ENCODE data around the gene VAV2.

Gene VAV2

DNA sequence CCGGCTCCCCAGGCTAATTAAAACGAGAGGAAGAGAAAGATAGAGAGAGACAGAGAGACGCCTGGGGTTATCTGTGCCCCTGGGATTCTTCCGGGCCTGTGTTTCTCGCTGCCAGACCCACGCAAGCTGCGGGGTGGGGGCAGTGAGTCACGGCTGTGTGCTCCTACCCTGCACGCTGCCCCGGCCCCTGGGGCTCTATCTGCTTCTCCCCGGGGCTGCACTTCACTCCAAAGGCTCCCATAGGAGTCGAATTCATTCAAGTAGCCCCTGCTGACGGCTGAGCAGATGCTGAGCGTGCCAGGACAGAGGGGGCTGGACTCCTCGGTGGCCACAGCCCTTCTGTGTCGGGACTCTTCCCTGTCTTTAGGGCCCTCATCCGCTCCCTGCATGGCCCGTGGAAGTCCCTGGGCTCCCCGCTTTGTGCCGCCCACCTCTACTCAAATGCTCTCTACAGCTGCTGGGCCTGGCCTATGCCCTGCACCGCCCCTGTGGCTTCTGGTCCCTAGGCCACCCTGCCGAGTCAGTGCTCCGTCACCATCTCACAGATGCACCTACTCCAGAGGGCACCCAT, 276.7 kb downstream of the VAV2 start:
- TF ChIP-seq ZFX (IDR thresholded peaks at IDR 0.05; ENCODE audit: borderline replicate concordance), result no peak
- TF ChIP-seq, protein P1, sequence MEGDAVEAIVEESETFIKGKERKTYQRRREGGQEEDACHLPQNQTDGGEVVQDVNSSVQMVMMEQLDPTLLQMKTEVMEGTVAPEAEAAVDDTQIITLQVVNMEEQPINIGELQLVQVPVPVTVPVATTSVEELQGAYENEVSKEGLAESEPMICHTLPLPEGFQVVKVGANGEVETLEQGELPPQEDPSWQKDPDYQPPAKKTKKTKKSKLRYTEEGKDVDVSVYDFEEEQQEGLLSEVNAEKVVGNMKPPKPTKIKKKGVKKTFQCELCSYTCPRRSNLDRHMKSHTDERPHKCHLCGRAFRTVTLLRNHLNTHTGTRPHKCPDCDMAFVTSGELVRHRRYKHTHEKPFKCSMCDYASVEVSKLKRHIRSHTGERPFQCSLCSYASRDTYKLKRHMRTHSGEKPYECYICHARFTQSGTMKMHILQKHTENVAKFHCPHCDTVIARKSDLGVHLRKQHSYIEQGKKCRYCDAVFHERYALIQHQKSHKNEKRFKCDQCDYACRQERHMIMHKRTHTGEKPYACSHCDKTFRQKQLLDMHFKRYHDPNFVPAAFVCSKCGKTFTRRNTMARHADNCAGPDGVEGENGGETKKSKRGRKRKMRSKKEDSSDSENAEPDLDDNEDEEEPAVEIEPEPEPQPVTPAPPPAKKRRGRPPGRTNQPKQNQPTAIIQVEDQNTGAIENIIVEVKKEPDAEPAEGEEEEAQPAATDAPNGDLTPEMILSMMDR (IDR thresholded peaks at IDR 0.05), result no peak
- no peak overlapping the region for H3K27ac ChIP-seq

DNA sequence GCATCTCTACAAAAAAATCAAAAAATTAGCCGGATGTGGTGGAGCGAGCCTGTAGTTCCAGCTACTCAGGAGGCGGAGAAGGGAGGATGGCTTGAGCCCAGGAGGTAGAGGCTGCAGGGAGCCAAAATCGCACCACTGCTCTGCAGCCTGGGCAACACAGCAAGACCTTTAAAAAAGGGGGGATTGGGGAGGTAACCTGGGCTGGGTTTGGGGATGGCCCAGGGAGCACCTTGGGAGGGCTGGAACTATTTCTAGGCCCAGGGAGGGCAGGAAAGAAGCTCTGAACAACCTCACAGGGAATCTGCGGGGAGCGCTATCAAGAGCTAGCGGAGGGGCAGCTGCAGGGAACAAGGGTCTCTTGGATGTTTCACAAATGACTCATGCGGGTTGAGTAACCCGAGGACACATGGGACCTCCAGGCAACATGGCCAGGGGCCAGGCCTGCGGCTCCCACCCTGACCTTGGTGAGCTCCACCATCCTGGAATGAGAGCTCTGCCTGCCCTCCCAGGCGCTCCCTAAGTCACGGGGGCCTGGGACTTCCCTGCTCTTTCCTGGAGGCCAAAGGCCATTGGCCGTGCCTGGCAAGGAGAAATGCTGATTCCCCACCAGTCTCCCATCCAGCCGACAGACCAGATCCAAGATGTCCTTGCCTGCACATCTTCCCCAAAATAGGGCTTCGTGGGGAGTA, 277.4 kb downstream of the VAV2 start:
- no peak overlapping the region for H3K27ac ChIP-seq
- TF ChIP-seq, protein P1 (IDR thresholded peaks at IDR 0.05), result no peak
- TF ChIP-seq ZFX (IDR thresholded peaks at IDR 0.05; ENCODE audit: borderline replicate concordance), result no peak

- no peak for TF ChIP-seq ZFX (IDR thresholded peaks at IDR 0.05; ENCODE audit: borderline replicate concordance)
- TF ChIP-seq, protein P1 (IDR thresholded peaks at IDR 0.05), result no peak
- no peak overlapping the region for H3K27ac ChIP-seq
Observed at GRCh38 chr9:133713960-133714495, 278.1 kb downstream of the VAV2 start.

DNA sequence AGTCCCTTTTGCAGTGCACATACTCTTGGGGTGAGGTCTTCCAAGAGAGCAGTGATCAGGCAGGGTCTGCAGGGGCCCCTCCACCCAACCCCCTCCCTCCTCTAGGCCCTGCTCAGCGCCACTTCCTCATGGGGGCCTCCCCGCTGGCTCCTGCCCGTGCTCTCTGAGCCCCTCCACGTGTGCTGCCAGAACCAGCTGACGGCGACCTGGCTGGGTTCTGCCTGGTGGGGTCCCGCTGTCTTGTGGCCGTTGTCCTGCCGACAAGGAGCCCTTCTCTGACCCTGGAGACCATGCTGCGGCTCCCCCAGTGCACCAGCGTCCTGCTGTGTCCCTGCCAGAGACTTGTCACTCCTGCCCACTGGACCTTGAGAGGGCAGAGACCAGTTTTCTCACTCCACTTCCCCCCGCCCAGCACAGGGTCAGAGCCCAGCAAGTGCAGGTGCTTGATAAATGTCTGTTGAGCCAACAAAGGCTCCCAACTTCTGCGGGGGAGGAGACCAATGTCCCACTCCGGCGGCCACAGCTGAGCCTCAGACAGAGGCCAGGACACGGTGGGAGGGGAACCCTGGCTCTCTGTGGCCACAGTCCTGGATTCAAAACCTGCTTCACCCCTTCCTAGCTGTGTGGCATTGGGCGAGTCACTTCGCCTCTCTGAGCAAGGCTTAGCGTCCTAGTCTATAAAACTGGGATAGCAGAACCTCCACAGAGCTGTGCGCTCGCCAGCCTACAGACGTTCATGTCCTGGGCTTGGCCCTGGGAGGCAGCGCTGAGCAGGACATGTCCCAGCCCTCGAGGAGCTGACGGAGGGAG, 278.8 kb downstream of the VAV2 start:
- TF ChIP-seq ZFX (IDR thresholded peaks at IDR 0.05; ENCODE audit: borderline replicate concordance), result no peak
- TF ChIP-seq, protein P1 (IDR thresholded peaks at IDR 0.05), result no peak
- H3K27ac ChIP-seq, result no peak overlapping the region

DNA sequence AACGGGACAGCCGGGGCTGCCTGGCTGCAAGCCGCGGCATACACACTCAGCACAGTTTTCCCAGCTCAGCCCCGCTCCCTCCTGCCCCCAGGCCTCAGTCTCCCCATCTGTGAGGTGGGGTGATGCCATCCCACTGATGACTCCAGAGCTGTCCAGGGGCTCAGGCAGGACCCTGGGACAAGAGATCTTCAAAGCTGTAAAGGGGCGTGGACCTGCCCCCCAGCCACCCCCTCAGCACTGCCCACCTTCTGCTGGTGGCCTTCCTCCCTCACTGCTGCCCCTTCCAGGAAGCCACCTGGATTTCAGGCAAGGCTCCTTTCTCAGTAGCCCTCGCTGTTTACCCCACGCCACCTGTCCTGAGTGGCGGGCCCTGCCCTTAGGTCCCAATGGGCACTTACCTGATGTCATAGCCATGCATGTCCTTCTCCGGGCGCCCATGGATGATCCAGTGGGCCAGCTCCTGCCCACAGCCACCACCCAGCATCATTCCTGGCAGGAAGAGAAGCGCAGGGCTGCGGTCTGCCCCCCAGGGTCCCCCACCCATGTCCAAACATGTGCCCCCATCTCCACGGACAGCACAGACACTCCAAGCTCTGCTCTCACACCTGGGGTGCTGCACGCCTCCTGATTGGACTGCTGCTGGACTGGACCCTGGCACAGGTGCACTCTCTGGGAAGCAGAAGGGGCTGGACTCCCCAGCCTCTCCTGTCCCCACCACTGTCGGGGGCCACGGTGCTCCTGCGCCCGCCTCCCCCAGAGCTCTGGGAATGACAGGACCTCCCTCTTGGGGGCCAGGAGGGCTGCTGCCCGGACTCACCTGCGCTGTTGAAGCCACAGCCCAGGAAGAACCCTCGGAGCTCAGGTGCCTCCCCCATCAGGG, 279.7 kb downstream of the VAV2 start:
- TF ChIP-seq, protein P1 (IDR thresholded peaks at IDR 0.05), result no peak
- TF ChIP-seq ZFX (IDR thresholded peaks at IDR 0.05; ENCODE audit: borderline replicate concordance), result no peak
- H3K27ac ChIP-seq, result no peak overlapping the region
